ENCODE measurements around the gene FAM204A.

The FAM204A gene

DNA sequence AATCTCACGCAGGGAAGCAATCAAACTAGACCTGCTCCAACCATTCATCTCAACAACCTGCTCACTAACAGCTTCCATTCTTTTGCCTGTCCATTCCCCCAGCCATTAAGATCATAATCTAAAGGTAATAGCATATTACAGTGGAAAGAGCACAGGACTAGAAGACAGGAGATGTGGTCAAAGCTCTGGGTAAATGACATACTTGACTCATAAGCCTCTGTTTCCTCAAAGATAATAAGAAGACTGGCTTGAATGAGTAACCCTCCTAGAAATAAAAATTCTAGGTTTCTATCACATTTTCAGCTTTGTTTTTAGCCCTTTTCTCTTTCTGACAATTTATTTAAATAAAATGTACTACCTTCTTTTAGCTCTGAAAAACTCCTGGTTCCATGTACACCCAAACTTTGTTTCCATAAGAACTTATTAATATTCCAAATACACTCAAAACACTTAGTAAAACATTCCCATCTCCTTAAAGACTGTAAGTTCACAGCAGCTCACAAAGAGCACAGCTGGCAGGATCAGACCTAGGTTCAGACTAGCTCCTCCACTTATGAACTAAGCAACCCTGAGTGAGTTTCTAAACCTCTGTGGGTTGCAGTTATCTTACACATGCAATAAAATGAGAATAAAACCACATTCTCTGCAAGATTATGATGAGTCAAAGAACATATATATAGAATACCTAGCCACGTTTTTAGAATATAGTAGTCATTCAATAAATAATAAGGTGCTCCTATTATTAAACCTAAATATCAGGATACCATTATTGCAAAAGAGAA, 11.6 kb downstream of the FAM204A start:
- no peak for DNase-seq

DNA sequence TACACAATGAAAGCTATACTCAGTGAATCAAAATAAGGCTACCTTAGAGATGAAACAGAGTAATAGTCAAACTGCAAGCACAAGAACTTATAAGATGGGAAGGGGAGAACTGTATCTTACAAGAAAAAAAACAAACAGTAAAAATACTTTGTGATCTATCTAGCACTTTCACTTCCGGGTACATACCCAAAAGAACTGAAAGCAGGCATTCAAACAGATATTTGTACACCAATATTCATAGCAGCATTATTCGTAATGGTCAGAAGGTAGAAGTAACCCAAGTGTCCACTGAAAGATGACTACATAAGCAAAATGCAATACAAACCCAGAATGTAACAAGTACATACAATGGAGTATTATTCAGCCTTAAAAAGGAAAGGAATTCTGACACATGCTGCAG, 18.0 kb downstream of the FAM204A start:
- no peak for DNase-seq

DNA sequence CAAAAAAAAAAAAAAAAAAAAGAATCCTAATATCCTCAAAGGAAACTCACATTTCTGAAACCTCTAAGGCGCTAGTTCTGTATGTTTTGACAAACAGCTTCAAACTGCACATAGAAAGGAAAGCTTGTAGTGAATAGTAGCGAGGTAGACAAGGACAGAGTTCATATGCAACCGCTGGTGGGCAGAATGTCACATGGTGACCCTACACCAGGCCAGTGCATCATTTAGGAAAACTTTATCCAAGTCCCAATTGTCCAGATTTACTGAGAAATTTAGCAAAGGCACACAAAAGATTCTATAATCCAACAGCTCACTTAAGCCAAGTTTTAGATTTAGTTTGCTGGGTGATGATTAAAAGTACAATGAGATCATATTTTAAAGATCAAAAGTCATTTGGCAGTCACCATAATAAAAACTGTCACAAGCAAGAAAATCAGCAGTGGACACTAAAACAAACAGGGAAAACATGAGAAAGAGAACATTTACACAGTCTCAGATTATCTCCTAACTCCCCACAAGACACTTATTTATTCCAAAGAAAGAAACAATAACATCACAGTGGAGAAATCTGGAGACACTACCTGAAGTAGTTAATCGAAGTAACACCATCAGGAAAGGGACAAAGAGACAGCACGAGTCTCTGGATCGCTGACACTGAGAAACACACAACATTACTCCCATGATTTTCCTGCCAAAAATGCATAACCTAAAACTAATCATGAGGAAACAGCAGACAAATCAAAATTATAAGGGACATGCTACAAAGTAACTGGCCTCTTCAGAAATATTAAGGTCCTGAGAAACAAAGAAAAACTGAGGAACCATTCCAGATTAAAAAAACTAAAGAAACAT, 20.2 kb downstream of the FAM204A start:
- no peak for DNase-seq

DNA sequence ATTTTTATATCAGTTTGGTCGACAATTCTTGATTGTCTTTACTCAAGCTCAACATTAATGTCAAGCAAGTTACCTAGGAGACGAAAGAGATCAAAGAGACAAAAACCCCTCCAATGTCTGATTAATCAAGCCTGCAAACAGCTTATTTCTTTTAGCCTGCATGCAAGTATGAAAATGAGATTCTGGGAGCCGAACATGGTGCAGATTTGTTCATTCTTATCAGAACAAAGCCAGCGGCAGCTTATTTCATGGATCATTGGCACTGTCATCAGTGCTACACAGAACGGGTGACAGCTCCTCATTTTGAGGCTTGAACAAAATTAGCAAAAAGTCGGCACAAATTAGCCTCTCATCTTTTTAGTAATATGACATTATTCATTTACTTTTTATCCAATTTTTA, 26.5 kb downstream of the FAM204A start:
- DNase-seq: no peak

DNA sequence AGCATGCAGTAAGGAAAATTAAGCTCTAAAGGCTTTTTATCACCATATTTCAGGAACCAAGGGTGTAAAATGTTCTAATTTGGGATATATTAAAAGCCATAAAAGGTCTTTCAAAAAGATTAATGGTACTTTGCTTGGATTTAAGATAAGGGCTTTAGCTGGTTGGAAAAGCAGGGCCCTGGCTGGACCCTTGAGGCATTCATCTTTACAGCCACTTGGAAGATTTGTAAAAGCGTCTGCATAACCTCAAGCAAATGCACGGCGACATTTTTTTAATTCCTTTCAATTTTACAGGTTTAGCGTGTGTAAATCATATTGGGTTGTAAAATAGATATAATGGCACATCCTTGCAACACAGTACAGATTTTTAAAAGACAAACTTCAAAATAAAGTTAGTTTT, 27.2 kb downstream of the FAM204A start:
- no peak for DNase-seq

DNA sequence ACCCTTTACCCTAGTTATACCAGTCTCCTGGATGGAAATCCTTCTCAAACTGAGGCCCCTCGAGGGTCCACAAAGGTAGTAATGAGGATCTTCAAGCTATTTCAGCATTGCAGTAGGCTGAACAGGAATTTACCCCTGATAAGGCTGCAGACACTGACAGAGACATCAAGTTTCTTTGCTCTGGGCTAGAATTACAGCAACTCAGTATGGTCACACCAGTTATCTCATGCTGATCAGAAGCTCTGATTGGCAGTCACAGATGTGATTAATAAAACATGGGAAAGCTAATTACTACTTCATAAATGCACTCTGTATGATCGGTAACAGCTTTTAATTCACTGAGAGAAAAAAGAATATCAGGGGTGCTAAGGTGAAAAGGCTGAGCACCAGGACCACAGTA, 30.6 kb downstream of the FAM204A start:
- no peak for DNase-seq

DNA sequence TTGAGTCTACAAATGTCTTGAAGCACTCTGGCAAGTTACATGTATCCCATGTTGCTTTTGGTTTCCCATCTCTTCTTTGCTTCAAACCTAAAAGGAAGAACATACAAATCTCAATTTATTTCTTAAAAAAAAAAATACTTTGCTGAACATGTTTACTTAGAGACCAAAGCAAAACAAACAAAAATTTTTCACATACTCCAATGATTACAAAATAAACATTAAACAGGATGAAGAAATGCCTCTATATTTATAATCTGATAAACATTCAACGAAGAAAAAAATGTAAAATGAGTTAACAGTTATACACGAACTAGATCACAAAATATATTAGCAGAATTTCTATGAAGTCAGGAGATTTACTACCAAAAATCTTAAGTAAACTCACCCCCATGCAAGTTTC, 31.3 kb downstream of the FAM204A start:
- no peak for DNase-seq

DNA sequence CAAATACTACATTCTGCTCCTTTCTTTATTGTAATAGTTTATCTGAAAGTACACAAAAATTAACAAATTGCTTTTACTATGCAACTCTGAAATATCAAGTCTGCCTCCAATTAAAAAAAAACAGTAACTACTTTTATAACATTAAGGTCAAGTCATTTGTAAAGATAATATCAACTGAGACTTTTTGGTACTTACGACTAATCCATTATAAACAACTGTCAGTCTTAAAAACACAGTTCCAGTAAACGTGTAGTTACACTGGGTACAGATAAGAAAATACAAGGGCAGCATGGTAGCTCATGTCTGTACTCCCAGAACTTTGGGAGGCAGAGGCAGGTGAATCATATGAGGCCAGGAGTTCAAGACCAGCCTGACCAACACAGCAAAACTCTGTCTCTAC, 32.2 kb downstream of the FAM204A start:
- no peak for DNase-seq

DNA sequence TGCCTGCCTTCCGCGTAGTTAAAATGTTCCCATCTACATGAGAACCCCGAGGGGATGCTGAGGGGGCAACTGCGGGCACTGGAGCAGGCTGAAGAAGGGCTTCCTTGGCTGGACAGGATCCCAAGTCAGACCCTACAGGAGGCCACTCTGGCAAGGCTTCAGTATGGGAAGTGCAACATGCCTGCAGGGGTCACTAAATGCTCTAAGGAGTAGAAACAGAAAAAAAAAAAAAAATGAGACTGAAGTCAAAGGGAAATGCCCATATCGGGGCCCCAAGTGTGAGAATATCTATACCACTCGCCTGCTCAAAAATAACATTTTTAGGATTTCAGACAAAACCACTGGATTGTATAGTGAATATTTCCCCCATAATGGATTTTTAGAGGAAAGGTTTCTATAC, 33.5 kb downstream of the FAM204A start:
- DNase-seq: no peak

DNA sequence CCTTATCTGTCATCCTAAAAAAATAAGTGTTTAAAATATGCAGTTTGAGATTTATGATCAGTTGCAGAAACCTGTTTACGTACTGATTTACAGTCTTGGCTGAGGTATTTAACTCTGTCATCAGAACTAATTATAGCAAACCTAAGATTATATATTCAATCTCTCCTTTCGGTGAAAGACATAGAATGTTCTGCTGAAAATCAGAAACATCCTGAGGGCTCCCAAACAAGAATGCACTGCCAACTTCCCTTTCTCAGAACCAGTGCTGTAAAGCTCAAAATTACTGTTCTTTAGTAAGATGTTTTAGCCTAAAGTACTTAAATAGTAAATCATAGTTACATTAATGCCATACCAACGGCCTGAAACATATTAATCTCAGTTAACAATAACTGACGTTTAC, 34.3 kb downstream of the FAM204A start:
- DNase-seq: no peak

DNA sequence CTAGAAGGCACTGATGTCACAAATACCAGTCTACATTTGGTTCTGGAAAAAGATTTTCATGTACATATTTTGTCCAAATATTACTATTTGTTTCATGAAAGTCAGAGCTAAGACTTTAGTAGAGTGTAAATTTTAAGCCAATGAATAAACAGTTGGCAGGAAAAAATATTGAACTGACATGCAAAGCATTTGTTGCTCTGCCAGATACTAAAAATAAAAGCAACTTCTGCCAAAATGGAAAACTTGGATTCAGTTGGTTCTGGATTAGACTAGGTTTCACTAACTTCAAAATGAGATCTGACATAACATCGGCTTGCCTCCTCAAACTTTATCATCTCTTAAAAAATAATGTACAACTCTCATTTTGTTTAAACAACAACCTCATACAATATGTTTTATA, 34.9 kb downstream of the FAM204A start:
- DNase-seq: no peak

DNA sequence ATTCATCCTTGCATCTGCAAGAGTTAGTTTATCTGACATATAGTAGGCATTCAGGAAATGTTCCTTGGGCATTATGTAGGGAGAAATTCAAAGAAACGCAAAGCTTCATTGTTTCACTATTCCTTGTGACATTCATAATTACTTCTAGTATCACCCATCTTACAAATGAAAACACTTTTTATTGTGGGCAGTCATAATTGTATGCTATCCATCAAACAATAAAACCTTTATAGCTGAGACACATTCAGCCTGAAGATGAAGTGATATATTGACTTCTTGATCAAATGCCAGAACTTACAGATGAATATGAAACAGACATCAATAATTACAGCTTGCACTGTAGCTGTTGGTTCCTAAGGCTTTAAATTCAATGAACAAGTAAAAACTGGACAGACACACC, 36.4 kb downstream of the FAM204A start:
- no peak for DNase-seq

DNA sequence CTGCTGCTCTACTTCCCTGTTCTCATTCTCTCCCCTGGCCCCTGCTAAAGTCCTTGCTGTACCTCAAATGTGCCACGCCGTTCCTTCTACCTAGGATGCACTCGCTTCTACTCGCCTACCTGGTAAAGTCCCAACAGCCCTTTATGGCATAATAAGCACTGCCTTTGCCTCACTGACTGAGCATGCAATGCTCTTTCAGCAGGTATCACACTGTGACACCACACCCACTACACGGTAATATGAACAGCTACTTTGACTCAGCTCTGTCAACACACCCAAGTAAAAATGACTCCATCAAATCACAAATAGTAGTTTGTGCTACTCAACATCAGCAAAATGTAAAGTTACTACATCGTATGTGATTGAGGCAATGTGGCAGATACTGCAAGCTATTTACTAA, 37.6 kb downstream of the FAM204A start:
- no peak for DNase-seq

DNA sequence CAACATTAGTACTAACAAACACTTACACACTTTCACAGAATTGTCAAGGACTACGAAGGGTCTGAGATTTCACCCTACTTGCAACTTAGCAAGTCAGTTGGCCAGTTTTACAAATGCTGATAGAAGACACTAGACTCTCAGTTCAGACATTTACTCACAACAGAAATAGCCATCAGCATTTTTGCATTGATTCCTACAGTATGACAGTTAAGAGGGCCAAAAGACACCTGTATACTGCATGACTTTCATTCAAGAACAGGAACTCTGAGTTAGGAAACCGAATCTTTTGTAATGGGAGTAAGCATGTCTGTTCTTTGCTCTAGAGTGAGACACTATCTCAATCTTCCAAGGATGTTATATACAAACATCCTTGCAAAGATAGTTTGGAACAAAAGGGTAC, 40.9 kb downstream of the FAM204A start:
- DNase-seq: no peak

DNA sequence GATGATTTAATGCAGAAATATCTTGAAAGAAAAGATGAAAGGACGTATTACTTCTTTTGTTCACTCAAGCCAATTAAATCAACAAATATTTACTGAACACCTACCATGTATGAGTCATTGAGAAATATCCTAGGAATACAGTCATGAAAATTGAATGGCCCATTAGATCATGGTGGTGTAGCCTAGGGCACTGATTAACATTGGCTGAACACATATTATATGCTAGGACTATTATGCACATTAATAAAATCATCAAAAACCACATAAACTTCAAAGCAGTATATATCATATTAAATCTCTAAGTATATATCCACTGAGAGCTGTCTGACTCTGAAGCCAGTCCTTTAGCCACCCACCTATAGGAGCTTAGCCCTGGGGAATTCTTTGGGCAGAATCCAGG, 41.8 kb downstream of the FAM204A start:
- DNase-seq: no peak

DNA sequence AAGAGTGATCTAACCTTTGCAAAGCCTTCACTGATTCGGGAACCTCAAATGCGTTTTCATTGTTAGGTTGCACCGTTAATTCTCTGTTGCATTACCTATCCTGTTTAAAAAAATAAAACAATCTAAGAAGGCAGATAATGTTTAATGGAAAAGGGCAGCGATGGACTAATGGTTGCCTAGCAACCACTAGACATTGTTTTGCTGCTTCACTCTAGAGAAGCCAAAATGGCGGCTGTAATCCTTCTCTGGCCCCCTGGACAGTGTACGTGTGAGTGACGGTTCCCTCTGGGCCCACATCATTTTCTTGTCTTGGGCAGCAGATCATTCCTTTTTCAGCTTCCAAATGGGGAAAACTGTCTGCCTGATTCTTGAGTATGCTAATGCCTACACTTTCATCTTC, 43.3 kb downstream of the FAM204A start:
- DNase-seq: no peak

DNA sequence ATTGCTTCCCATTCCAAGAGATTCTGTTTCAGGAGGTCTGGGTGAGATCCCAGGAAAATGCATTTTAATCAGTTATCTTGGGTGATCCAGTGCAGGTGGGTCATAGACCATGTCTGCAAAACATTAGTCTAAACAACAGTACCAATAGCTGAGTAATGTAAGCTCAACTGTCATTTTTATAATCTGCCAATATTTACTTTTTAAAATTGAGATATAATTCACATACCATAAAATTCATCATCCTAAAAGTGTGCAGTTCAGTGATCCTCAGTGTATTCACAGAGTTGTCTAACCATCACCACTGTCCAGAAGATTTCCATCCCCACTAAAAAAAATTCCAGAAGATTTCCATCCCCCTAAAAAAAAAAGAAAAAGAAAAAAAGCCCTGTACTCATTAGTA, 51.0 kb downstream of the FAM204A start:
- DNase-seq: no peak

DNA sequence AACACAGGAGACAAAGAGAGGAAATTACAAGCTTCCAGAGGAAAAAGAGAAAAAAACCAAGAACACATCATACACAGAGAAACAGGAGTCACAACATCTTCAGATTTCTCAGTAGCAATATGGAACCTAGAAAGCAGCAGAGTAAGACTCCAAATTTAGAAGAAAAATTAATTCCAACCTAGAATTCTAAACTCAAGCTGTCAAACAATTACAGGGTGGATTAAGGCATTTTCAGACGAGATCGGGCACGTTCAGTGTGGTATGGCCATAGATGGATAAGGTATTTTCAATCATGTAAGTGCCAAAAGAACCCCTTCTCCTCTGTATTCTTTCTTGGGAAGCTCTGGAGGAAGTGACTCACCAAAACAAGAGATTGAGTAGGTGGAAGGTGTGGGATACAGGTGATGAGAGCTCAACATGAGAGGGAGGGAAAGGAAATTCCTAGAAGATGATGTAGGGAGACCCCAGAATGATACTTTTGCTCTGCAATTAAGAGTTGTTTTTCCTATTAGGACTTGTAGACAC, 51.6 kb downstream of the FAM204A start:
- DNase-seq: no peak

DNA sequence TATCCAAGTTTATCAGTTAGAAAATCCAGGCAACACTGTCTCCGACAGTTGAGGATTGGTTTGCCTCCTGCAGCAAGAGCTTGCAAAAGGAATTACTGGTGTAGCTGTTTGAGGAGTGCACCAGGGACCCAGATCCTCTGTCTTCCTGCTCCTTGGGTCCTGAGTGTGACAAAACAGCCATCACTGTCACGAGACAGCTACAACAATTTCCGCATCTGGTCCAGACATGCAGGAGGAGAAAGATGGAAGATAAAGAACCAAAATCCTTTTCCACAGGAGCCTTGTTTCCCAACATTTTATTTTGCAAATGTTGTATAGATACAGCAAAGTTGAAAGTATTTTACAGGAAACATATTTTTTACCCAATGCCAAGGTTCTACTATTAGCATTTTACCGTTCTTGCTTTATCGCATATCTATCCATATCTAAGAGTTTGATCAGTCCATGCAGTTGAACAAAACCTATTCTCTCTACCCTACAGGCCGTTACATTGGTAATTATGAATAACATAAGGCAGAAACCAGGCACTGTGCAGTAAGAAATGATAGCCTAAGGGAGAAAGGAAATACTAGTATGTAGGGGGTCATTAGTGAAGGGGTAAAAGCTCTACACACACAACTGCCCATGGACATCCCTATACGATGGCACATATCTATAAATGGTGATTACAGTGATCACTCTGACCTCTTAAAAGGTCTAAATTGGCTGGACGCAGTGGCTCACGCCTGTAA, 54.9 kb downstream of the FAM204A start:
- no peak for DNase-seq

DNA sequence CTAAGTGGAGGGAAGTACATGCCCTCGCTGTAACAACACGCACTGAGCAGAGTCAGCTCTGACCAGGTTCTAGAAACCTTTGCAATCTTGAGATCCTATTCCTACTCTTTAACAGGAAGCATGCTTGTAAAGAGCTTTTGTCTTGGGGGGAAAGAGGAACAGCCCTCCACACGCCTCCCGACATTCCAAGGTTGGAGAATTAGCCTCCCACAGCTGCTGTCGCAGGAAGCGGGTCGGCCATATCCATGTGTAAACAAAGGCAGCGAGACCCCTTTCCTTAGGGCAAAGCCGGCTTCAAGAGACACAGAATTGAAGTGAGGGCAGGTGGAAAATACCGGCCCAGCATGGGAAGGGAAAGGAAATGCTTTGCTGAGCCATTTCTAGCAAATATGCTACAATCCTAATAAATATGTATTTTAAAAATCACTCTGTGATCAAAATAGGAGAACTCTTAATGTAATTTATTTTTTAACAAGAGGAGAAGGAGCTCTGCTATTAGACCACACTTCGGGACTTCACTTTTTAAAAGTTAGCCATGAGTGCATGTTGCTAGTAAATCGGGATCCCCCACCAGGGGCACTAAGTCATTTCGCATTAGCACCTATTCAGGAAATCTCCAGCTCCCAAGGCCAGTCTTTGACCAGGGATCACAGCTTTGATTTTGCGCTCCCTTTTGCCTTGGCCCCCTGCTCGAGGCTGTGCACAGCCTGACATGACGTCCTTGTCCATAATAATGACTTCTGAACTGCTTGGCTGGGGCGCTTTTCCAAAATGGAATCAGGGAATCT, 55.9 kb downstream of the FAM204A start:
- DNase-seq: no peak

DNA sequence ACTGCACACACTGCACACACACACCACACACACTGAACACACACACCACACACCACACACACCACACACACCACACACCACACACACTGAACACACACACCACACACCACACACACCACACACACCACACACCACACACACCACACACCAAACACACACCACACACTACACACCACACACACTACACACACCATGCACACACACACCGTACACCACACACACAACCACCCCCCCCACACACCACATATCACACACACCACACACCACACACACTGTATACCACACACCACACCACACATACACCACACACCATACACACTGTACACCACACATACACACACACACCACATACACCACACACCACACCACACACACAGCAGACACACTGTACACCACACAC, 59.5 kb downstream of the FAM204A start:
- no peak for DNase-seq

DNA sequence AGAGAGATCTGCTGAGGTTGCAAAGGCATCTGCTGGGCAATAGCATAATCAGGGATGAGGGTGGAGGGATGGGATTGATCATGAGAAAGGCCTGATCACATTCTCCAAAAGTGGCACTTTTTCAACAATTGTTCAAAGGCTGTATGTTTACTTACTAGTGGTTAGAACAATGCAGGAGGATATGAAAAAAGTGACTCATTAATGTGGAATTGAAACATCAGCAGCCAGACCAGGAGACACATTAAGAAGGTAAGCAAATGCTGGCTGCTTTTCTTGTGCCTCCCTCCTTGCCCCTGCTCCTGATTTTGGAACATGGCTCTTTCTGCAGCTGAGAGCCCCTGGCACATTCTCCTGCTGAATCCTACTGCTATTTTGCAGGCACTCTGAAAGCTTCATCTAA, 63.5 kb downstream of the FAM204A start:
- no peak for DNase-seq

DNA sequence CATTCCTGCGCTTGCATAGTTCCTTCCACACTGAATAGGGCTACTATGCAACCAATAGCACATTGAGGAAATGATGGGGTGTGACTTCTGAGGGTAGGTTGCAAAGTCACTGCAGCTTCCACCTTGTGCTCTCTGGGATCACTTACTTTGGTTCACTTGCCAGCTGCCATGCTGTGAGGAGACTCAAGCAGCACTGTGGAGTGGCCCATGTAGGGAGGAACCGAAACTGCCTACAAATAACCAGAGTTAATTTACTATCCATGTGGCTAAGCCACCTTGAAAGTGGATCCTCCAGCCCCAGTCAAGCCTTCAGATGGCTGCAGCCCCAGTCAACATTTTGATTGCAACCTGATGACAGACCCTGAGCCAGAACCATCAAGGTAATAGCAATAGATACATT, 64.3 kb downstream of the FAM204A start:
- DNase-seq: no peak

Measured in SHP77 treated with DMSO at 0.1 percent for 48 hours (cell line).